ENCODE data around the gene TDP2.

- TF ChIP-seq CTCF (IDR thresholded peaks at IDR 0.05 in 2 of 3, conservative IDR thresholded peaks at IDR 0.05 in 1 of 3; ENCODE audit: borderline replicate concordance in 1 of 3, insufficient read depth in 1 of 3, low read depth in 2 of 3, low read length in 2 of 3) = no peak
- TF ChIP-seq MAX (IDR thresholded peaks at IDR 0.05) = no peak
- no peak for TF ChIP-seq SP1 (IDR thresholded peaks at IDR 0.05; ENCODE audit: low read depth)
- TF ChIP-seq ZBTB33 (IDR thresholded peaks at IDR 0.05; ENCODE audit: extremely low read depth, insufficient replicate concordance, low read length) = no peak
- TF ChIP-seq RAD21 (IDR thresholded peaks at IDR 0.05; ENCODE audit: low read depth) = no peak
Observed at GRCh38 chr6:24621626-24622289, 44.9 kb downstream of the TDP2 start.

All from HCT116 (cell line).